NCI-H226 (cell line): ENCODE measurements around the gene TIA1.
"Not testable (repeated sequence)": the region's sequence is repeated elsewhere in the genome, so short reads cannot be mapped to it uniquely, and the experiment has no call there.

Experiments
- DNase-seq: peaks from one replicate; pipeline ENCODE4 v3.0.0-alpha.2; 2015

TIA1 gene, protein sequence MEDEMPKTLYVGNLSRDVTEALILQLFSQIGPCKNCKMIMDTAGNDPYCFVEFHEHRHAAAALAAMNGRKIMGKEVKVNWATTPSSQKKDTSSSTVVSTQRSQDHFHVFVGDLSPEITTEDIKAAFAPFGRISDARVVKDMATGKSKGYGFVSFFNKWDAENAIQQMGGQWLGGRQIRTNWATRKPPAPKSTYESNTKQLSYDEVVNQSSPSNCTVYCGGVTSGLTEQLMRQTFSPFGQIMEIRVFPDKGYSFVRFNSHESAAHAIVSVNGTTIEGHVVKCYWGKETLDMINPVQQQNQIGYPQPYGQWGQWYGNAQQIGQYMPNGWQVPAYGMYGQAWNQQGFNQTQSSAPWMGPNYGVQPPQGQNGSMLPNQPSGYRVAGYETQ

DNA sequence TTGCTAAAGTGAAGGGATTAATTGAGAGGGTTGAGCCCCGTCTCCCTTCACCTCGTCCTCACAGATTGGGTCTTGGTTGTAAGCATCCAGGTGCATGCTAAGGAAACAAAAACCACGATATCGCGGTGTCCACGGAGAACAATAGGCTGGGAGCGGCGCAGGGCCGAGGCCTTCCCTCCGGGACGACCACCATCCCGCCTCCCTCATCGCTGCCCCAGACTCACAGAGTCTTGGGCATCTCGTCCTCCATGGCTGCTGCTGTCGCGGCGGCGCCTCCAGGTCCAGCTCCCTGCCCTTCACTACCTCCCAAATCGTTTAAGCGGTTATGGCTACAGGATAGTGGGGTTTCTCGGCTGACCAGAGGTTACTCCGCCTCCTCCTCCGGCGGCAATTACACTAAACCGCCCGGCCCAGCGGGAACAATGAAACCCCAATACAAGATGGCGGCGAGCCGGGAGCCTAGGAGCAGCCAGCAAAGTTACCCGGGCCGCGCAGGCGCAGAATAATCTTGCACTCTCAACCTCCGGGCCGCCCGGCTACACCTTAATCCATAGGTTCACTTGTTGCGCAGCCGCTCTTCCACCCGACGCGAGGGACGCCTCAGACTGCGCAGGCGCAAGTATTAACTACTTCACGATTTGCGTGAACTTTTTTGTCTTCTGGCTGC is at the start of gene TIA1:
TSS of gene TIA1 (minus strand) at position 448 of the 667 bp plus-strand sequence. CDS start at position 250, 198 bp downstream.
- peak; percentile 95 for DNase-seq

DNA sequence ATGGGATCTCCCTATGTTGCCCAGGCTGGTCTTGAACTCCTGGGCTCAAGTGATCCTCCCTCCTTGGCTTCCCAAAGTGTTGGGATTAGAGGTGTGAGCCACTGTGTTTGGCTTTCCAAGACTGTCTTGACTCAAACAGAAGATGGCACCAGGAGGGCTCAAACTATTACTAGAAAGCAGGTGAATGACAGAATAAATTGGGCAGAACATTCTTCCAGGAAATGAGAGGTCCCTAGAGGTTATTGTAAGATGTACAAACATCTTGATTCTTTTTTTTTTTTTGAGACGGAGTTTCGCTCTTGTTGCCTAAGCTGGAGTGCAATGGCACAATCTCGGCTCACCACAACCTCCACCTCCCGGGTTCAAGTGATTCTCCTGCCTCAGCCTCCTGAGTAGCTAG is 49.4 kb upstream of the TIA1 start:
- not testable (repeated sequence) for DNase-seq

DNA sequence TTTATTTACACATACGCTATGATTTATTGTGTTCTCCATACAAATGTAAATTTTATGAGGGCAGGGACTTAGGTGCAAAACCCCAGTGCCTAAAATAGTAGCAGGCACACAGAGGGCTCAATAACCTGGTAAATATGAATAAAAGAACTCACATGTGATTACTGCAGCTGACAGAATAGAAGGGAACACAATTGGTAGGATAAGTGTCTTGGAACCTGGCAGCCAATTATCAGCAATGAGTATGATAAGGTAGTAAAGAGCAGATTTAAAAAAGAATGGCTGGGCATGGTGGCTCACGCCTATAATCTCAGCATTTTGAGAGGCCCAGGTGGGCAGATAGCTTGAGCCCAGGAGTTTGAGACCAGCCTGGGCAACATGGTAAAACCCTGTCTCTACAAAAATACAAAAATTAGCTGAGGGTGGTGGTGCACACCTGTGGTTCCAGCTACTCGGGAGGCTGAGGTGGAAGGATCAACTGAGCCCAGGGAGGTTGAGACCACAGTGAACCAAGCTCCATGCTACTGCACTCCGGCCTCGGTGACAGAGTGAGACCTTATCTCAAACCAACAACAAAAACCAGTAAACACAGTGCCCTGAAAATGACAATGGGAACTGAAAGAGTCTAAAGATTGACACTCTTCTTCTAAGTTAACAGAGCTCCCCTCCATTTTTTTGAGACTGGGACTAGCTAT is 35.2 kb upstream of the TIA1 start:
- DNase-seq = no peak

DNA sequence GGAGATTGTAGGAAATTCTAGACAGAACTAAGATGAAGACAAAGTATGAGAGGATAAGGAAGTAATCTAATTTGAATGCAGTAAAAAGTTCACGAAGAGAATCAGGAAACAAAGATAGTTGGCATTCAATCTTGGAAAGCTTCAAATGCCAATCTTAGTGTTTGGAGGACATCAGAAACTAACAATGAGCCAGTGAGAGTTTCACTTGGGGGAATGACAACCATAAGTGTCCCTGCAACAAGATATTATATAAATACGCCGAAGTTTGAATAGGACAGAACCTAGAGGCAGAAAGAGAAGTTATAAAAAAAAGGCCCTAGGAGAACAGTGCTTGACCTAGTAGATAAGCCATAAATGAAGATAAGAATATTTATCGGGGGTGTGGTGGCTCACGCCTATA is 34.0 kb upstream of the TIA1 start:
- no peak for DNase-seq

DNA sequence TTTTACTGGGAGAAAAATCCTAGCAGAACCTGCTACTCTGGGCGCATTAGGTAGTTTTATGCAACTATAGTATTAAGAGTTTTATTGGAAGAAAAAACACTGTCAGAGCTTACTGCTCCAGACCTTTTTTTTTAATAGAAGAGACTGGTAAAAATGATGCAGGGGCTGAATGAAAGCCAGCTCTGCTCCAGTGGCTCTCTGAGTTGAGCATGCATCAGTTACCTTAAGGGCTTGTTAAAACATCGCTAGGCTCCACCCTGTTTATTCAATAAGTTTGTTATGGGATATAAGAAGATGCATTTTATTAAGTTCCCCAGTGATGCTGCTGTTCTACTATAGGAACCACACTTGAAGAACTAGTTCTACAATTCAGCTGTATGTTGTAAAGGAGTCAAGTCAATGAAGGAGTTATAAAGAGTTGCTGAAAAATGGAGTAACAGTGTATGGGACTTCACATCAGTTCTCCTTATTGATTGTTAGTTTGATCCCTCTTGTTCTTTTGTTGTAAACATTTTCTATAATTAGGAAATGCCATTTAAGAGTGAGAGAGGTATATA is 31.9 kb upstream of the TIA1 start:
- no peak for DNase-seq

DNA sequence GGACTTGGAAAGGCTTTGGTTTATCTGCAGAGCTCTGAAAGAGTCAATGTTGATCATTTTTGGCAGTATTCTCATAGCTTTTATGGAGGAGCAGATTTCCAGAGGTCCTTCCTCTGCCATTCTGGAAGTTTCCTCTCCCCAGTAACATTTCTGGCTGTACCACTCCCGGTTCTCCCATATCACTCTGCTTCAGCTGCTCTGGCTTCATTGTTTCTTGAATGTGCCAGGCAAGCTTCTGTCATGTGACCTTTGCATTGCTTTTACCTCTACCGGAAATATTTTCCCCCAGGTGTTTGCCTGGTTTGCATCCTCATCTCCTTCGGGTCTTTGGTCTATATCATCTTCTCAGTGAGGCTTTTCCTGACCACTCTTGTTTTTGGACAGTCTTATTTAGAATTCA is 21.9 kb upstream of the TIA1 start:
- DNase-seq = no peak

DNA sequence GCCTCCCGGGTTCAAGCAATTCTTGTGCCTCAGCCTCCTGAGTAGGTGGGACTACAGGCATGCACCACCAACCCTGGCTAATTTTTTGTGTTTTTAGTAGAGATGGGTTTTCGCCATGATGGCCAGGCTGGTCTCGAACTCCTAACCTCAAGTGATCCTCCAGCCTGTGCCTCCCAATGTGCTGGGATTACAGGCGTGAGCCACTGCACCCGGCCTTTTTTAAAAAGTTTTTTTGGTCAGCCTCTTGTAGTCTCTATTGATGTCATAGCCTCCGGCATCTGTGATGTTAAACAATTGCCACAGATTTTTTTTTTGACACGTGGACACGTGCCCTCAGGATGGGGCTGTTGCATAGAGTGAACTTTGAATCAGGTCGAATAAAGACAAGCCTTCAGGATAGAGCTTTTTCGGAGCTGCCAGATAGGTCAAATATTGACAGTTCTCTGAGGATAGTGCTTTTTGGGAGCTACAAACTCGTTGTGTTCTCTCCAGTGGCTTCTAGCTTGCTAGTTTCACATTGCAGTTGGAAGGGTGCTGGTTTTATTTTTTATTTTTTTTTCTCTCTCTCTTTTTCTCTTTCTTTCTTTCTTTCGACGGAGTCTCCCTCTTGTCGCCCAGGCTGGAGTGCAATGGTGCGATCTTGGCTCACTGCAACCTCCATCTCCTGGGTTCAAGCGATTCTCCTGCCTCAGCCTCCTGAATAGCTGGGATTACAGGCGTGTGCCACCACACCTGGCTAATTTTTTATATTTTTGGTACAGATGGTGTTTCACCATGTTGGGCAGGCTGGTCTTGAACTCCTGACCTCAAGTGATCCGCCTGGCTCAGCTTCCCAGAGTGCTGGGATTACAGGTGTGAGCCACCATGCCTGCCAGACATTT is 21.2 kb upstream of the TIA1 start:
- not testable (repeated sequence) for DNase-seq

DNA sequence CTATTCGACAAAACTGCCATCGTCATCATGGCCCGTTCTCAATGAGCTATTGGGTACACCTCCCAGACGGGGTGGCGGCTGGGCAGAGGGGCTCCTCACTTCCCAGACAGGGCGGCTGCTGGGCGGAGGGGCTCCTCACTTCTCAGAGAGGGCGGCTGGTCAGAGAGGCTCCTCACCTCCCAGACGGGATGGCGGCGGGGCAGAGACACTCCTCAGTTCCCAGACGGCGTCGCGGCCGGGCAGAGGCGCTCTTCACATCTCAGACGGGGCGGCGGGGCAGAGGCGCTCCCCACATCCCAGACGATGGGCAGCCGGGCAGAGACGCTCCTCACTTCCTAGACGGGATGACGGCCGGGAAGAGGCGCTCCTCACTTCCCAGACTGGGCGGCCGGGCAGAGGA is 18.5 kb upstream of the TIA1 start:
- not testable (repeated sequence) for DNase-seq

DNA sequence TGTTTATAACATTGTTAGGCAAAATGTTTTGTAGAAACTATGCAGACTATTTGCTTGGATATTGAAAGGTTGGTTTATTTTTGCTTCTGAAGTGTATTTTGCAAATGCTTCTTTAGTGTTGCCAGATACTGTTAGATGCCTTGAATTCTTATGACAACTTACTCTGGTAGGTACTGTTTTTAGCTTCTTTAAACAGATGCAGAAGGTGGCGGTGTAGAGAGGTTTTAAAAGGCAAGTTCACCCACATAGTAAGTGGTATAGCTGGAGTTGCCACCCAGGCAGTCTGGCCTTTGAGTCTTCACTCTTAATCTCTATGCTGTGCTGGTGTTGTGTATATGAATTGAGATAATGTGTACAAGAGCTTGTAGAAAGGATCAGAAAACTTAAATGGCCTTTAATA is 13.1 kb upstream of the TIA1 start:
- DNase-seq = no peak

DNA sequence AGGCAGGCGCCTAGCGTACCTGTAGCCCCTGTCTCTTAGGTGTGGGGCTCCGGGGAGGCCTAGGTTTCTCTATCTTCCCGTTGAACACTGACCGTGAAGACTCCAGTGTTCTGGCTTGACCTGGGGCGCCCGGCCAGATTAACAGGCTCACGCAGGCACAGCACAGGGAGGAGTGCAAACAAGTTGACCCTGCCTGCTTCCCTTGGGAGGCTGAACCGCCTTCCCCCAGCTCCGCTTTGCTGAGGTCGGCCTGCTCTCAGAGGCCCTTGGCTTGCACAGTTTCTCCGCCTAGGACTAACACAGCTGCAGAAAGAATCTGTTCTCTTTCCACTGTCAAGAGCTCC is 10.1 kb upstream of the TIA1 start:
- DNase-seq = no peak

DNA sequence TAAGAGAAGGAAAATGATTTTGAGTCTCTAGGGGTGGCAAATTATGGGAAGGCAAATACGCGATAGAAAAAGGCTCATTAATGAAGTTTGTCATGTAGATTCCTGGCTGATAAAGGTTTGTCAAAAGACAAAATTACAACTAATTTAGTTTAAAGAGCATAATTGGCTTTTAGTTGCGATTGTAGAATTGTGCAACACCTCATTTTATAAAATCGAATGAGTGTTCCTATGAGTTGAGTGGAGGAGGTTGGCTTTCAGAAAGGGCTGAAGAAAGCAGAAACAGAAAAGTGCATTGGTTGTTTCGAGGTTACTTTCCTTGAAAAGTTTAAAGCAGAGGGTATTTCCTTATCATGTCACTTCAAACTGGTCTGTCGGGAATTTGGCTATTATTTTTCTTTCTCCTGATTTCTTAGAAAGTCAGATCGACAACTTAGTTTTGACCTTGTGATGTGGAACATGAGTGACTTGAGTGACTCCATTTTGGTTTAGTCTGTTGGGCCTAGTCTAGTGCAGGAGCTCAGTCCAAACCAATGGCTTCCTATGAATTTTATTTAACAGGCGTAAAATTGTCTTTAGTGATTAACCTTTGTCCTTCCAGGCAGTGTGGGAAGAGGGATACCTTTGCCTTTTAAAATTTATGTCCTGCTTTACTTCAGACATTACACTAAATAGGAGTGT is 7.3 kb upstream of the TIA1 start:
- no peak for DNase-seq

DNA sequence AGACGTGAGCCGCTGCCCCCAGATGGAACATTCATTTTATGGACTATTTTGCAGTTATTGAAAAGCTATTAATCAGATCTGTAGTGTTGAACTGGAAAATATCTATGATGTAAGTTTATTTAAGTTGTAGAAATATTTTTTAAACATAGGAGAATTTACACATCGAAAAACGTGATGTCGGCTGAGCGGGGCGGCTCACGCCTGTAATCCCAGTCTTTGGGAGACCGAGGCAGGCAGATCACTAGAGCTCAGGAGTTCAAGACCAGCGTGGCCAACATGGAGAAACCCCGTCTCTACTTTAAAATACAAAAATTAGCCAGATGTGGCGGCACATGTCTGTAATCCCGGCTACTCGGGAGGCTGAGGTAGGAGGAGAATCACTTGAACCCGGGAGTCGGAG is 2.0 kb upstream of the TIA1 start:
- no peak for DNase-seq

DNA sequence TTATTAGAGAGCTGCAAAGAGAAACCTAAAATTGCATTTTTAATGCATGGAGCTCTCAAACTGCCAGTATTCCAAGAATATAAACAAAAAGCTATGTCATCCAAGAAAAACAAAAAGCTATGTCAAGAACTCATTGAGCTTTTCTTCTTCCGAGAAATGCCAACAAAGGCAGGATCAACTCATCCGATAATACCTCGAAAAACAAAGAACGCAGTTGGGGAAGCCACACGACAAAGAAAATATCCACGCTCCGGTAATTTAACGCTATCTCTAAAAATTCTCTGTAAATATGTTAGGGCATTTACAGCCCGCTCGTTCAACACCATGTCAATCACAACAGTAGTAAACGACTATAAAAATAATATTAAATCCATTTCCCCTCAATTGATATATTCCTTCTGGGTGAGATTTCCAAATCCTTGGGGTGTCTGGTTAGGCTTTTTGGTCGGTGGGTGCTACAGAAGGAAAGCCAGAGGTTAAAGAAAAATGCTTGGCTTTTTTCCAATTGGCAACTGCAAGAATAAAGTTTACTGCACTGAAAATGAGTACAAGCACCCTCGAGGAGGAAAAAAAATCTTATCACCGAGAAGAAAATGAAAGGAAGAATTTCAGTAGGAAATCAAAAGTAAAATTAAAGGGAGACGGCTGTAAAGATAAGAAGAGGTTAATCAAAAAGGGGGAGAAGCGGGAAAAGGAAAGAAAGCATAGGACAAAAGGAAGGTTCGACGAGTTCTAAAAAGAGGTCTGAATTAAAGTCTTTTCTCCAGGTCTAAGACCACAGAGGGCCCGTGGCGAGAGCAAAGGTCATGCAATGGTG is 856 bp downstream of the TIA1 start:
- DNase-seq = no peak

DNA sequence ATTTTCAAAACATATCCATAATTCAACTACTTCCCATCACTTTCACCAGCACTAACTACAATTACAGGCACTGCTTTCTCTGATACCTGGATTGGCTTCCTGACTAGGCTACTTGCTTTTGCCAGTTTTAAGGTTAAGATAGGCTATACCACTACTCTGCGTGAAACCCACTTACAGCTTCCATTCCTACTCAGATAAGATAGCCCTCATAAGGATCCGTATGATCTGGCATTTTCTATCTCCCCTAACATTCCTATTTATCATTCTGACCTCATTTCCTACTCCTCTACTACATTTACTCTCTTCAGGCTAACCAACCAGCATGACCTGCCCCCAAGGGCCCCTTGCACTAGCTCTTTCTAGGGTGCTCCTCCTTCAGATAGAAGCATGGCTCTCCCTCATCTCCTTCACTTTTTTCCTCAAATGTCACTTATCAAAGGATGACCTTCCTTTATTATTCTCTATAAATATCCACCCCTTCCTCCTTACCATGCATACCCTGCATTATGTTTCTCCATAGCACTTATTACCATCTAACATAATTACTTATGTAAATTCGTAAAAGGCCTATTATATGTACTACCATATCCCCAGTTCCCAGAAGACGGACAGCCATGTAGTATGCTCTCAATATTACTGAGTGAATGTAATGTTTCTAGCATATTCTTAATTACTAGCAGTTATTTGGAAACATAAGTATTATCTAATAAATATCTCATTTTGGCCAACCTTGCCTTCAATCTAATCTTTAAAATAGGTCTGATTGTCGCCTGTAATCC is 4.4 kb downstream of the TIA1 start:
- peak; percentile 41 for DNase-seq

DNA sequence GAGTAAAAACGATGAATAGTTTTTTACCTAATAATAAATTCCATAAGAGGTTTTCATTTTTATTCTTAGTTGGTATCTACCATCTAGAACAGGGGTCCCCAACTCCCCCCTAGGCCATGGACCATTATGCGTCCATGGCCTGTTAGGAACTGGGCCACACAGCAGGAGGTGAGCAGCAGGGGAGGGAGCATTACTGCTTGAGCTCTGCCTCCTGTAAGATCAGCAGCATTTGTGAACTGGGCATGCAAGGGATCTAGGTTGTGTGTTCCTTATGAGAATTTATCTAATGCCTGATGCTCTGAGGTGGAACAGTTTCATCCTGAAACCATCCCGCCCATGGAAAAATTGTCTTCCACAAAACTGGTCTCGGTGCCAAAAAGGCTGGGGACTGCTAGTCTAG is 5.9 kb downstream of the TIA1 start:
- no peak for DNase-seq

DNA sequence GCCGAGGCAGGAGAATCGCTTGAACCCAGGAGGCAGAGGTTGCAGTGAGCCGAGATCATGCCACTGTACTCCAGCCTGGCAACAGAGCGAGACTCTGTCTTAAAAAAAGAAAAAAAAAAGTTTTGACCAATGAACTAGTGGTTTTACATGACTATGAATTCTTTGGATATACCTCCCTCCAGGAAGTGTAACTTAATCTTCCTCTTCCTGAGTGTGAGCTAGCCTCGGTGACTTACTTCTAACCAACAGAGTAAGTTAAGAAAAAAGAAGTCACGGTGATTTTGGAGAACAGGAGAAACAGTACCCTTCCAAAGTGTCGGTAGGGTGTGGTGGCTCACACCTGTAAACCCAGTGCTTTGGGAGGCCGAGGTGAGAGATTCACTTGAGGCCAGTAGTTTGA is 7.1 kb downstream of the TIA1 start:
- DNase-seq = no peak

DNA sequence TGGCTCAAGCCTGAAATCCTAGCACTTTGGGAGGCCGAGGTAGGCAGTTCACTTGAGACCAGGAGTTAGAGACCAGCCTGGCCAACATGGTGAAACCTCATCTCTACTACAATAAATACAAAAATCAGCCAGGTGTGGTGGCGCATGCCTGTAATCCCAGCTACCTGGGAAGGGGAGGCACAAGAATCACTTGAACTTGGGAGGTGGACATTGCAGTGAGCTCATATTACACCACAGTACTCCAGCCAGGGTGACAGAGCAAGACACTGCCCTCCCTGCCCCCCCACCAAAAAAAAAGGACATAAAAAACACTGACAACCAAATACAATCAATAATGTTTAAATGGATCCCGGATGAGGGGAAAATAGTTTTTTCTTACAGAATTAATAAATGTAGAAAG is 7.8 kb downstream of the TIA1 start:
- no peak for DNase-seq

DNA sequence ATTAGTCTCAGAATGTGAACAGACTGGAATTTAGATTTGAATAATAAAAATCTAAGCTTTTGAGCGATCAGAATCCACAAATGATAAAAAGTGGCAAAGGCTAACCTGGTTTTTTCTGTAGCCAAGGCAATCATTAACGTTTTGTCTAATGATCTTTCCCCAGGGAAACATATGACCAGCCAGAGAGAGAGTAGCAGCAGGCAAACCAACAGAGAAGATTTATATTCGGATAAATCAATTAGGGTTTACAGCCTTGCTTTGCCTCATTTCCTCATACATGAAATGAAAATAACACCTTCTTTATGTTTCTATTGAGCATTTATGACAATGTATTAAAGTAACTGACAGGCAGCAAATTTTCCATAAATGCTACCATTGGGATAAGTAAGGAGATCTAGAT is 14.5 kb downstream of the TIA1 start:
- no peak for DNase-seq

DNA sequence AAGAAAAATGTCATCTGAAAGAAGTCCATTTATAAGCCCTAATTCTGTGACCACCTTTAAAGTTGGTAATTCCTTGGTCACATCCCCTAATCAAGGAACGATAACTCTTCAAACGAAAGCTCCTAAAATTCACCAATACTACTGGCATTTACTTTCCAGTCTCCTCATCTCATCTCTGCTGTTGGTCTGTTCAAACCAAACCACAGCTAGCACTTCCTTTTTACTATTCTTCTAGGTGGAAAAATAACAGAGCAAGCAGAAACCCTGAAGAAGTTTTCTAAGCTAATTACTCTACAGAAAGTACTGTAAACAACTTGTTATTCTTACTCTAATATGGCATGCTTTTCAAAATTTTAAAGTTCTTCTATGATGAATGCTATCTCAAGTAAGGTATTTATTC is 21.6 kb downstream of the TIA1 start:
- no peak for DNase-seq

DNA sequence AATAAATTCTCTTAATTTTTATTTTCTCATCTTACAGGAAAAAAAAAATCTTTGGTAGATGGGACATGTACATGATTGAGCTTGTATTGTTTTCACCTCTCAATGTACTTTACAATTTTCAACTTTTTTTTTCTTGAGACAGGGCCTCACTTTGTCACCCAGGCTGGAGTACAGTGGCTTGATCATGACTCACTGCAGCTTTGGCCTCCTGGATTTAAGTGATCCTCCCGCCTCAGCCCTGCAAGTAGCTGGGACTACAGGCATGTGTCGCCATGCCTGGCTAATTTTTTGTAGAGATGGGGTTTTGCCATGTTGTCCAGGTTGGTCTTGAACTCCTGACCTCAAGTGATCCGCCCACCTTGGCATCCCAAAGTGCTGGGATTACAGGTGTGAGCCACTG is 25.1 kb downstream of the TIA1 start:
- not testable (repeated sequence) for DNase-seq
